IPS DF 6.9 (cell line): ENCODE data around the gene PTPN13.

Experiments used
- DNase-seq: peaks from one replicate; pipeline ENCODE4 v3.0.0-alpha.2; 2013; ENCODE audit warnings: low read depth, low spot score
- H3K27ac ChIP-seq: one replicate; pipeline ENCODE4 v1.5.1; 2013; ENCODE audit warnings: low read length, control low read depth
- H3K27me3 ChIP-seq: 2 replicates; pipeline ENCODE4 v1.6.1; 2013; ENCODE audit warnings: mild to moderate bottlenecking, low read length; ENCODE audit not compliant: control insufficient read depth, insufficient read depth
- H3K36me3 ChIP-seq: 2 replicates; pipeline ENCODE4 v1.6.1; 2013; ENCODE audit warnings: low read length; ENCODE audit not compliant: control insufficient read depth, insufficient read depth
- H3K4me1 ChIP-seq: 2 replicates; pipeline ENCODE4 v1.6.1; 2013; ENCODE audit warnings: low read length; ENCODE audit not compliant: control insufficient read depth, insufficient read depth
- H3K4me3 ChIP-seq: 2 replicates; pipeline ENCODE4 v1.5.1; 2013; ENCODE audit warnings: mild to moderate bottlenecking, low read length
- H3K9me3 ChIP-seq: 2 replicates; pipeline ENCODE4 v1.6.1; 2013; ENCODE audit warnings: low read length, inconsistent platforms; ENCODE audit not compliant: control insufficient read depth, insufficient read depth
- WGBS: extraction: QIAGEN DNeasy Blood & Tissue Kit; methylation state at CpG from one replicate; pipeline ENCODE4 v1.1.7; 2013; ENCODE audit warnings: mixed read lengths, missing lambda C conversion rate; ENCODE audit not compliant: insufficient read length, insufficient coverage; 5-methylcytosine and 5-hydroxymethylcytosine counted together

PTPN13 gene

DNA sequence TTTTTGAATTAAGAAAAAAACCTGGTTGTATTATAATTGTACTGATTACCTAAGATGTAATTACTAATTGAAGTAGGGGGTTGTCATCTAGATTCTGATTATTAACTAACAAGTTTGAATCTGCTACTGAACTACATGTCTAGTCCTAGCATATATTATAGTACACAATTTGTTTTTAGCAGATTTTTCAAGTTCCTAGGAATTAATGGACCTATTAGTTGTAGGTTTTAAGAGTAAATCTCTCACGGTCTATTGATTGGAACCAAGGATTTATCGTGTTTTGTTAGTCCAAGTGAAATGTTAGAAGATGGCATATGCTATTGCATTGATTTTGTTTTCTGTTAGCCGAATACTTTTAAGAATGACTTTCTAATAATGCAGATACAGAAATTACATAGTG lies 20.8 kb downstream of the PTPN13 start:
- no peak overlapping the region for H3K27ac ChIP-seq
- H3K4me3 ChIP-seq: no peak overlapping the region
- no peak for DNase-seq
- H3K4me1 ChIP-seq: no peaks in the 10 kb centered on the region
- no peaks in the 10 kb centered on the region for H3K9me3 ChIP-seq
- no CpG with 5 or more reads among the region's 3 CpGs for WGBS
- no peaks in the 10 kb centered on the region for H3K36me3 ChIP-seq
- no peaks in the 10 kb centered on the region for H3K27me3 ChIP-seq

DNA sequence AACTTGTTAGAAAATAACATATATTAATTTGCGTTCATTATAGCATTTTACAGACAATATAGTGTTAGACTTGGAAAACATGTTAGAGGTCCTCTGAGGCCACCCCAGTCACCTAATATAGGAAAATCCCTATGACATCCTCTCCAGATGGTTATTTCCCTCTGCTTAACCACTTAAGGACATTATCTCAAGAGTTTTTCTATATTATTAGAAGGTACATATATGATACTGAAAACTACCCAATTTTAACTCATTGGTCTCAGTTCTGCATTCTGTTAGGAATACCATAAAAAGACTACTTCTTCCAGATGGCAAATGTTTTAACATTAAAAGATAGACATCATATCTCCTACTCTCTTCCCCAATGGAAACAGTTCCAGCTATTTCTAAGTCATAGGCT lies 21.4 kb downstream of the PTPN13 start:
- WGBS: no CpG with 5 or more reads among the region's 1 CpG
- no peaks in the 10 kb centered on the region for H3K36me3 ChIP-seq

GRCh38 chr4:86619656-86620055 lies 25.5 kb downstream of the PTPN13 start:
- H3K27ac ChIP-seq: no peak overlapping the region
- no peak for DNase-seq
- no peaks in the 10 kb centered on the region; the same call in 1 of the 2 replicates for H3K4me1 ChIP-seq
- H3K9me3 ChIP-seq: no peaks in the 10 kb centered on the region
- no peaks in the 10 kb centered on the region for H3K36me3 ChIP-seq
- H3K27me3 ChIP-seq: no peaks in the 10 kb centered on the region
- no peak overlapping the region for H3K4me3 ChIP-seq

More for the DNA sequence above, 21.4 kb downstream of the PTPN13 start:
- no peak for DNase-seq
- Histone ChIP-seq H3K9me3 (no peaks in the 10 kb centered on the region), H3K27ac (no peak overlapping the region), H3K4me3 (no peak overlapping the region), H3K27me3 (no peaks in the 10 kb centered on the region), H3K4me1 (no peaks in the 10 kb centered on the region)

DNA sequence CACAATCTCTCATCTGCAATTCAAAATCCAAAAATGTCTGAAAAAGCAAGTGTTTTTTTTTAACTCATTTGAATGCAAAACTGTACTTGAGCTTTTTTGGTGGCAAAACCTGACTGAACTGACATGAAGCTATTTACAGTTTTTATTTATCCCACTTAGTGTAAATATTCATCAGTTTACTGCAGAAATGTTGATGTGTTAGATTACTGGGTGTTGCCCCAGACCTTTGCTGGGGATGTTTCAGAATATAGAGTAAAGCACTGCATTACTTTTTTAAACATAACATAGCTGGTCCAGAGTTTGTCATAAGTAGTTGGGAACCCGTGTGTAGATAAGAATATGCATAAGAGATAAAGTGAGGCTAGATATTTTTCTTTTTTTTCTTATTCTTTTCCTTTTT lies 27.3 kb downstream of the PTPN13 start:
- Histone ChIP-seq H3K27ac (no peak overlapping the region), H3K36me3 (no peaks in the 10 kb centered on the region), H3K27me3 (no peaks in the 10 kb centered on the region), H3K4me1 (peaks cover 2% of the 10 kb centered on the region; the same call in 1 of the 2 replicates), H3K4me3 (no peak overlapping the region), H3K9me3 (no peaks in the 10 kb centered on the region)
- no peak for DNase-seq
- no CpG with 5 or more reads among the region's 1 CpG for WGBS

DNA sequence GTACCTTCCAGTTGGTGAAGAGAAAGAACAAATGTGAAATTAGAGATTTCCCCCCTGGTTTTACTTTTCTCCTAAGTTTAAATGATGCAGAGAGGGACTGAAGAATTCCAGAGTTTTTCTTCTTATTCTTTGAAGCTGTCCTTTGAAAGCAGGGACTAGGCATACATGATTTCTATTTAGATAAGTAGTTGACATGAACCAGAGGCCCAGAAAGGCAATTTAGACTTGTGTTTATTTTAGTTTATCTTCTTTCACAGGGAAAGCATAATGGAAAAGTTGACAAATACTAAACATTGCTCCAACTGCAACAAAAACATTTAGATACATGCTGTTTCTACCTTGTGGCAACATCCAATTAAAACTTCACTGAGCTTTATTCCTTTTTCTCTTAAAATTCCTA lies 32.0 kb downstream of the PTPN13 start:
- Histone ChIP-seq H3K9me3 (no peaks in the 10 kb centered on the region), H3K4me1 (peaks cover 2% of the 10 kb centered on the region; the same call in 1 of the 2 replicates), H3K27me3 (no peaks in the 10 kb centered on the region), H3K36me3 (no peaks in the 10 kb centered on the region), H3K4me3 (no peak overlapping the region), H3K27ac (no peak overlapping the region)
- DNase-seq: no peak

GRCh38 chr4:86627462-86628135 lies 33.5 kb downstream of the PTPN13 start:
- no peak overlapping the region for H3K27ac ChIP-seq
- H3K9me3 ChIP-seq: no peaks in the 10 kb centered on the region
- peaks cover 2% of the 10 kb centered on the region; the same call in 1 of the 2 replicates for H3K4me1 ChIP-seq
- H3K4me3 ChIP-seq: no peak overlapping the region
- H3K27me3 ChIP-seq: no peaks in the 10 kb centered on the region
- no peak for DNase-seq
- H3K36me3 ChIP-seq: no peaks in the 10 kb centered on the region

DNA sequence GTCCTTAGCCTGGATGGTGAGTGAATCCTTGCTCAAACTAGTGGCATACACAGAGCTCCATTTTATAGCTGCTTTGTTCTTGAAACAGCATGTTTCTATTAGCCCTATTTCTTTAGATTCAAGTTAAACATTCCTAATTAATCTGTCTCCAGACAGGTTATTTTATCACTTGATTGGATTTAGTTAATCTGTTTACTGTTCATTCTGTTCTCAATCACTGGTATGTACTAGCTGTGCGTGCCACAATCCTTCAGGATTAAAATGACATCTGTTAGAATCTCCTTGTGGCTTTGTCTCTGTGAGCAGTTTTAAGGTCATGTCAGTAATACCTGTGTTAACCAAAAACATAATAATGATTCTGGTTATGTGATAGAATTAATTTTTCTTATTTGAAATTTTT lies 36.5 kb downstream of the PTPN13 start:
- no peaks in the 10 kb centered on the region for H3K27me3 ChIP-seq
- H3K4me3 ChIP-seq: no peak overlapping the region
- WGBS: no CpG with 5 or more reads among the region's 1 CpG
- H3K9me3 ChIP-seq: no peaks in the 10 kb centered on the region
- DNase-seq: no peak
- no peak overlapping the region for H3K27ac ChIP-seq
- no peaks in the 10 kb centered on the region for H3K36me3 ChIP-seq
- no peaks in the 10 kb centered on the region for H3K4me1 ChIP-seq

DNA sequence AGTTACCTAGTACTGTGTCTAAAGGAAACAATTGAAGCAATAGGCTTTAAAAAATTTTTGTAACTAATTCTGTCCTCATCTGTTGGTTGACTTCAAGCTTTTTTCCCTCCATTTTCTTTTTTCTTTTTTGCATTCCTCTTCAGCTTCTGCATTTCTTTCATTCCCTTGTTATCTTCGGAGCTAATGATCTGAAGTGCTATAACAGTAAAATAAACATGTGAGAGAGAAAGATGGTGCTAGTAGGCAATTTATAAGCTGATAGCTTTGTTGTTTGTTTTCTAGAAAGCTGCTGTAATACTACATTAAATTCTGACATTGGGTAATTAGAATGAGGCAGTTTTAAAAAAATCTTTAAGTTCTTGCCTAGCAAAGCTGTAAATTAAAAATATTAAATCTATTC lies 37.1 kb downstream of the PTPN13 start:
- no CpG with 5 or more reads among the region's 1 CpG for WGBS
- Histone ChIP-seq H3K36me3 (no peaks in the 10 kb centered on the region), H3K27ac (no peak overlapping the region), H3K4me1 (no peaks in the 10 kb centered on the region), H3K27me3 (no peaks in the 10 kb centered on the region), H3K4me3 (no peak overlapping the region), H3K9me3 (no peaks in the 10 kb centered on the region)
- no peak for DNase-seq

GRCh38 chr4:86633854-86634253 lies 39.7 kb downstream of the PTPN13 start:
- no peak overlapping the region for H3K4me3 ChIP-seq
- no peak for DNase-seq
- H3K27me3 ChIP-seq: no peaks in the 10 kb centered on the region
- no peaks in the 10 kb centered on the region for H3K36me3 ChIP-seq
- H3K27ac ChIP-seq: no peak overlapping the region
- no peaks in the 10 kb centered on the region for H3K4me1 ChIP-seq
- no peaks in the 10 kb centered on the region for H3K9me3 ChIP-seq
- WGBS: no CpG with 5 or more reads among the region's 2 CpGs

GRCh38 chr4:86640469-86640868 lies 46.4 kb downstream of the PTPN13 start:
- no peaks in the 10 kb centered on the region for H3K9me3 ChIP-seq
- no peak overlapping the region for H3K27ac ChIP-seq
- no CpG with 5 or more reads among the region's 1 CpG for WGBS
- no peaks in the 10 kb centered on the region for H3K4me1 ChIP-seq
- H3K27me3 ChIP-seq: no peaks in the 10 kb centered on the region
- H3K36me3 ChIP-seq: no peaks in the 10 kb centered on the region
- no peak overlapping the region for H3K4me3 ChIP-seq
- no peak for DNase-seq

DNA sequence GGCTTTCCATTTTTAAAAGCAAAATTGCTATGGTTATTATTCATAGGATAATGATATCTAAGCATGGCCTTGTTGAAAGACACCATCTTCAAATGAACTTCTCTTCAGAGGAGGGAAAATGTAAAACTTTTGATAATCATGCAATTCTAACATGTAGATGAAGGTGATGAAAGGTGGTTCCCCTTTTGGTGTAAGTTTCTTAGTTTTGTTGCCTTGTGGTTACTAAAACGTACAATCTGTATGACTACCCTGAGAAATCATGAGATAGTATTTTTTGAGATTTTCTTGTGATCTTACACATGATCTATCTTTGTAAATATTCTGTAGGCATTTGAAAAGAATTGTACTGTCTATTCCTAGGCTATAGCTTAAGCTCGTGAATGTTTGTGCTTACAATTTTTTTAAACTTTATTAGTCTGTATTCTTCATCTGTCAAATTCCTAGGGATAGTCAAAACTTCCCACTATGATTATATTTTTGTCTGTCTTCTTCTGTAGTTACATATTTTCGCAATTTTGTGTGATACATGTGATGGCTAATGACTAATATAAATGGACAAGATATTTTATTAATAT lies 47.5 kb downstream of the PTPN13 start:
- no peak overlapping the region for H3K27ac ChIP-seq
- DNase-seq: no peak
- H3K36me3 ChIP-seq: no peaks in the 10 kb centered on the region
- H3K4me3 ChIP-seq: no peak overlapping the region
- H3K27me3 ChIP-seq: no peaks in the 10 kb centered on the region
- no peaks in the 10 kb centered on the region for H3K4me1 ChIP-seq
- H3K9me3 ChIP-seq: no peaks in the 10 kb centered on the region
- no CpG with 5 or more reads among the region's 3 CpGs for WGBS
